Stimulated activated CD8-positive, alpha-beta memory T cell treated with anti-CD3 and anti-CD28 coated beads, Interleukin-12 subunit alpha, Interleukin-12 subunit beta, amount 100 ng/mL, for 24 hours (primary cell): ENCODE results near the gene OBP2B.
"Not testable (repeated sequence)": the region's sequence is repeated elsewhere in the genome, so short reads cannot be mapped to it uniquely, and the experiment has no call there.

Source experiments
- DNase-seq: peaks from one replicate; pipeline ENCODE4 v3.0.0-alpha.2; 2020; ENCODE audit errors: extremely low read depth

The OBP2B gene

DNA sequence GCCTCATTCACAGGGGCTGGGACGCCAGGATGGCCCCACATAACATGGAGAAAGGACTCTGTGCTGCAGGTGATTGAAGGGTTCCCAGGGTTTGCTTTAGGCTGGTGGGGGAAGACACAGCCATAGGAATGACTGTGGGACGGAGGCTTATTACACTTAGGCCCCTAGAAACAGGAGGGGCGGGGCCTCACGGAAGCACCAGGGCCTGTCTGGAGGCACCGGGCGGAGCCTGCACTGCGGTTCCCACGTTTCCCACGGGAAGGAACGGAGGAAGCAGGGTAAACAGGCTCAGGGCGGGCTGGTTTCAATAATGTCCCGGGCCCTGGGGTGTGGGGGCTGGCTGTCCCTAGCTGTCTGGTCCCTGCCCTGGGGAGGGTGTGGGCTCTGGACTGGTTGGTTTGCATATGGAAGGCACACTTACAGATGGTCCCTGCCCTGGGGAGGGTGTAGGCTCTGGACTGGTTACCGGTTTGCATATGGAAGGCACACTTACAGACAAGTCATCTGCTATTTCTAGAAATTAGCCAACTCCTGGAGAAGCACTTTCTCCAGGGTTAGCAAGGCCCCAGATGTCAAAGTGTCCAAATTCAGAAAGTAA is 14.2 kb upstream of the OBP2B start:
- DNase-seq = not testable (repeated sequence)

DNA sequence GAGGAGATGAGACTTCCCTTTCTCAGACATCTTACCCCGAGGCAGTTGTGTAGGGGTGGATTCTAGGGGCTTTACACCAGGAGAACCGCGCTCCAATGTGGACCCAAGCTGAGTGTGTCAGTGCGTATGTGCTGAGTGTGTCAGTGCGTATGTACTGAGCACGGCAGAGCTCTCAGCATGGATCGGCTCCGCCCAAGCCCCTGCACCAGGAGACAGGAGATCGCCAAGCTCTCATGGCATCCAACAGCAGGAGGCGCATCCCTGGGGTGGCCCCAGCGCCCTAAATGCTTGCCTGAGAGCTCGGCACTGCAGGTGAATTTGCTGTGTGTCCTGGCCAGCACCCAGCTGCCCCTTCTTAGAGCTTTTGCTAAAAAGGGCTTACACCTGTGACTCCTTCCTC is 12.9 kb upstream of the OBP2B start:
- not testable (repeated sequence) for DNase-seq

DNA sequence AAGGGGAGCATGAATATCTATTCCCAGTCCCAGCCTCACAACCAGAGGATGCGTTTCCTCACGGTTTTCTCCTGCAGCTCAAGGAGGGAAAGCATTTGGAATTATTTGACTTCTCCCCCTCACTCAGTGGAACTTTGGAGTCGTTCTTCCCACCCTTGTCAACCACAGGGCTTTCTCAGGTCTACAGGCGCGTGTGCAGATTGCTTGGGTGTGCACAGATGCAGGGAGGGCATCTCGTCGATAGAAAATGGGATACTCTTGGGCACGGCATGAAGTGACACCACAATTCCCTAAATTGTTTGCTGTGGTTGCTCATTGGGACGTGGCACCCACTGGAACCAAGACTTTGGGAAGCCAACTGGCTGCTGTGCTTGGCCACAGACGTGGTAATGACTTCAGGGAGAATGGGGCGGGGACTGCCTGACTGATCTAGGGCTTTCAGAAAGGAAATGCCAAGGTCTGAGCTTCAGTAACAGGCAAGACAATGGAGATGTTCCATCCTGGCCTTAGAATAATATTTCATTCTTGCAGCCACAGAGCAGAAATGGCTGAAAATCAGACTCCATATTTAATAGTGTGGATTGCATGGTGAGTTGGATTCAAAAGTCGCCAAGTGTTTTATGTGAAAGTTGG is 12.2 kb upstream of the OBP2B start:
- no peak for DNase-seq

DNA sequence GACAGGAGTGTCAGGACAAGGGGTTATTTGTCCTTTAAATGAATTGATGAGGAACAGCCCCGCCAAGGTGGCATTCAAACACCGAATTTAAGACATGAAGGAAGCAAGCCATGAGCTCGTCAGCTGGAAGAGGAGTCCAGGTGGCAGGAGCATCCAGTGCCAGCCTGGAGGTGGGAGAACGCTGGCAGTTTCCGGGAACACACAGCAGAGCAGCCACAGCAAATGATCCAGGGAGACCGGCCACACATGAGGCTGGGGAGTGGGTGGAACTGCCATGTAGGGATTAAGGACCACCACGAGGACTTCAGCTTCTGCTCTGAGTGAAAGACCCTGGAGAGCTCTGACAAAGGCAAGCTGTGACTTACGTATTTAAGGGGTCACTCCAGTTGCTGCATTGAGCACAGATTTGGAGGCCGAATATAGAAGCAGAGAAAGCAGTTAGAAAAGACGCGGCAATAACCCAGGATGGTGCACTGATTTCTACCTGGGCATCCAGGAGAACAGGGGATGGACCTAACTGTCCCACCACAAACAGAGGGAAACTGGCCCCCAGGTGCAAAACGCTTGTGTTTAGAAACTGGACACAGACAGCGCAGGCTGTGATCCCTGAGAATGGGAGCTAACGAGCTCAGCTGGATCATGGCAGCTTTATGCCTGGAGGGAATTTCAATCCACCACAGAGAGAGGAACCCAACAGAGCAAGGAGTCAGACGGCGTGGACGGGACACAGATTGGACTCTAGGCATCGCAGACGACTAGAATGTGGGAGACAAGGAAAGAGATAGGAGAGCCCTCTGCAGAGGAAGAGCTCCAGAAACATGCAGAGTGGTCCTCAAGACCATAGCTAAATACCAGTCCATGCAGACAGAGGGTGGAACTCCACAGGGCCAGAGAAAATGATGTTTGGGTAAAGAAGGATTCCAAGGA is 9.3 kb upstream of the OBP2B start:
- DNase-seq = not testable (repeated sequence)

DNA sequence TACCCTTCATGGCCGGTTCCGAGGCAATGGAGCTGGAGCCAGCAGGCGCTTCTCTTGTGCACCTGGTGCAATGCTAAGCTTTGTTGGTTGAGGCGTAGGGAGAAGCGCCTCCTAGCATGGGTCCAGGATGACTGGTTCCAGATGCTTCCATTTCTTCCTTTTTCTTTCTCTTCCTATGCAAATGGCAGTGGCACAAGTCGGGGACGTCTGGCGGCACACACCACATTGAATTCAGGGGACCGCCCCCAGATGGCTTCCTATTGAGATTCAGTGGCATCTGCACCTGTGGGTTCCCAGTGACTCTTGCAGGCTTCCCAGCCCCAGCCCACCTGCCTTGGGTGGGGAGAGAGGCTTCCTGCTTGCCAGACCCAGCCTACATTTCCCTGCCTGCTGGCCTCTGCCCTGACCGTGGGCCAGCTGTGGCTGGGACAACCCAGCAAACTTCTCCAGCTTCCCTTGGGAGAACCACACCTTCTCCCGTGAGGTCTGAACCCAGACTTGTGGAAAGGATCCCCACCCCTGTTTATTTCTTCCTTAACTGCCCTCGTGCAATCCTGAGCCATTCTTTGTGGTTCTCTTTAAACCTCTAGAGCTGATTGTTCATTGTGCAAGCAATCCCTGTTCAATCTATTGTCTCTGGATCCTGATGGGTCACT is 8.4 kb upstream of the OBP2B start:
- not testable (repeated sequence) for DNase-seq

DNA sequence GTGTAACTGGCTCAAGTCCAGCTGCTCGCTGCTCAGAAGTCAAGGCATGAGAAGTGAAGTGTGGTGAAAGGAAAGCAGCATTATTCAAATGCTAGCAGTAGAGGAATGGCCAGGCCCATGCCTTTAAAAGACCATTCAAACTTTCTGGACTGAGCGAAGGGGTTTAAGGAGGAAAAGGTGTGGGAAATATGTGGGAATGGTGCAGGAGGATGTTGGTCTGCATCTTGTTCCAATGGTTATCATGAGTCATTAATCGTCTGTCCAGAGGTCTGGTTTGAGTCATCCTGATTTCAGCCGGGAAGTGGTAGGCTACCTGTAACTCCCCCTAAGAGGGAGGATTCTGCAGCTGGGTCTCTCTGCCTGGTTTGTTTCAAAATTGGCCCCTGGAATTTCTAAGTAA is 5.2 kb upstream of the OBP2B start:
- DNase-seq = not testable (repeated sequence)

DNA sequence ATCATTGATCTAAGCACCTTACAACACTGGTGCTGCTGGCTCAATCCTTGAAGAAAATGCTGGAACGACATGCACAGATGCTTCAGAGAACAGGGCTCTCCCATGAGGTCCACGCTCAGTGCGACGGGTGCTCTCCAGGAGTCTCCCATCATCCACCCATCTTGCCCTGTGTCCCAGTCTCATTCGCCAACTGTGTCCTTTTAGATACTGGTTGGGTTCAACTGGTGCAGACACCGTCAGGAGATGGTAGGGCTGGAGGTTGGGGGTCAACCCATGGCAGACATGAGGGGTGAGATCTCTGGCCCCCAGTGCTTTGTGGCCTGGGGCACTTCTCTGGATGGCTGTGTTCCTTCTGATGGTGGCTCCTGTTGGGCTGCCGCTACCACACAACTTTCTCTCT is 1.6 kb upstream of the OBP2B start:
- no peak for DNase-seq

DNA sequence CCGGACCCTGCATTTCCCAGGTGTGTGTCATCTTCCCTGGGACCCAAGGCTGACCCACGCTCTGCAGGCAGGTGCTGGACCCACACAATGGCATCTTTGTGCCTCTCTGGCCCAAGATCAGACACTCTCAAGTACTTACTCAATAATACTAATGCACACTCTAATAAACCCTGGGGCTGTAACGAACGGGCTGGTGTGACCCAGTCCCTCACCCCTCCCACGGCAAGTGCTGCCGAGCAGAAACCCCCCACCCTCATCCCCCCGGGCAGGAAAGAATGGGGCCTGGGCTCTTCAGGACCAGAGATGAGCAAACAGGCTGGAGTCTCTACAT is 1.1 kb upstream of the OBP2B start:
- no peak for DNase-seq

DNA sequence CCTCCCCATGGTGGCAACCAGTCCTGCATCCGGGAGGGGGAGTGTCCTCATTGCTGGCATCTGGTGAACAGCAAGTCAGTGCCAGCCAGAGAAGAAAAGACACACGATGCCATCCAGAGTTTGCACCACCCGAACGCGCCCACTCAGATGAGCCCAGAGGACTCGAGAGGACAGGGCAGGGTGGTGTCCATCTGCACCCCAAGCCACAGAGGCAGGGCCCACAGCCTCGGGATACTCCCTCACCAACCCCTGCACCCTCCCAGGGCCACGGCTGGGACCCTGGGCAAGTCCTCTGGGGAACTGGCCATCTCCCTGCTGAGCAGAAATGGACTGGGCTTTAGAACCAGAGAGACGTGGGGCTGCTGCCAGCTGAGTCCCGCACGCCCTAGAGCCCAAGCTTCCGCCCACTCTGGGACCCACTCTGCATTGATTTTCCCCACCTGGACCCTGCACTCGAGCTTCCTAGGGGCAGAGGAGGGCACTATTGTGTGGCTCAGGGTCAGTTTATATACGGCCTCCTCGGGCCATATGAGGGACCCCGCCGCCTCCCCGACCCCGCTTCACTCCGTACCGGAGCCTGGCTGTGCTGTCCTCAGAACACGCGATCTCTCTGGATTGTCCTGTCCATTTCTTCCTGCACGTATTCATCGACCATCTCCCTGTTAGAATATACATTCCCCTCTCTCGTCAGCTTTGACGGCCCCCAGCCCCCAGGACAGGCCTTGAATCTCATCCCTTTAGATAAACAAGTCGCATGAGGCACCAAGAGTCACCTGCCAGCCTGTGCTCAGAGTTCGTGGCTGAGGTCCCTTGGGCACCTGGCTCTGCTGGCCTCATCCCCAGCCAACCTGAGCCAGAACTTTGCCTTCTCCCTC is 514 bp upstream of the OBP2B start:
- DNase-seq = not testable (repeated sequence)

DNA sequence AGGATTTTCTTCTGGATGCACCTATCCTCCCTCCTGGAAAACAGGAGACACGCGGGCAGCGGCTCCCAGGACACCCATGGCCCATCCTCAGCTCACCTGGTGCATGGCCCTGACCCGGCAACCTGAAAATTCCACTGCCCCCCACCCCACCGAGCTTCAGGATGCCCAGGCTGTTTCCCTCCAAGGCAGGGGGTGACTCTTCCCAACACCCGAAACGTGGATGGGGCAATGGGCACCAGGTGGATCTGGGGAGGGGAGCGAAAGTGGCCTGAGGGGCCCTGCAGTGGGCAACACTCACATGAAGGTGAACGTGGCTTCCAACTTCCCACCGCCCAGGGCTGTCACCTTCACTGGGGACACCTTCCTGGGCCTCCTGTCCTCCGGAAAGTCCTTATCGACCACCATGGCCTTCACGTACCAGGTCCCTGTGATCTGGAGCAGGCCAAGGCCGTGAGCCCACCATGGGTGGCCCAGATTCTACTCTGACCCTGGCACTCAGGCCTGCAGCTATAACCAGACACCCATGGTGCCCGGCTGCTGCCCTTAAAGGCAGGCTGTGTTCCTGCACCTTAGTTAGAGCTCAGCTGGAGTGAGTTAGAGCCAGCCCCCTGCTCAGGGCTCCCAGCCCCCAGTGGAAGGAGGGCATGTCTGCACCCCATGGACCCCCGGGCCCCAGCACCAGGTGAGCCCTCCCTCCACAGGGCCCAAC is 725 bp downstream of the OBP2B start:
- DNase-seq = not testable (repeated sequence)

DNA sequence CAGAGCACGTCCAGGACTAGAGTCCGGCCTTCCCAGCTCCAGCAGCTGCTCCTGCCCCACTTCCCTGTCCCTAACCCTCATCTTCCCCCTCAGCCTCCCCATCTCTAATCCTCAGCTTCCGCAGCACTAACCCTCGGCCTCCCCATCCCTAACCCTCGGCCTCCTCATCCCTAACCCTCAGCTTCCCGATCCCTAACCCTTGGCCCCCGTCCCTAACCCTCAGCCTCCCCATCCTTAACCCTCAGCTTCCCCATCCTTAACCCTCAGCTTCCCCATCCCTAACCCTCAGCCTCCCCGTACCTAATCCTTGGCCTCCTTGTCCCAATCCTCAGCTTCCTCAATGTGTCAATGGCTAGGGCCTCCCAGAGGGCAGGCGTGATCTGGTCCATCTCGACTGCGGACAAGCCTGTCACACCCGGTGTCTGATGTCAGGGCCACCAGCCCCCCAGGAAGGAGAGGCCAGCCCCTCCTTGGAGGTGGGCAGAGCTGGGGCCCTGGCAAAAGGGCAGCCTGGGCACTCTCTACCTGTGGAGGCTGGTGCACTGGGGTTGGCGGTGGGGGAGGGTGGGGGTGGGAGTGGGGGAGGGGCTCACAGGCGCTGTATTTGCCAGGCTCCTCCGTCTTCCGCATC is 1.4 kb downstream of the OBP2B start:
- no peak for DNase-seq

DNA sequence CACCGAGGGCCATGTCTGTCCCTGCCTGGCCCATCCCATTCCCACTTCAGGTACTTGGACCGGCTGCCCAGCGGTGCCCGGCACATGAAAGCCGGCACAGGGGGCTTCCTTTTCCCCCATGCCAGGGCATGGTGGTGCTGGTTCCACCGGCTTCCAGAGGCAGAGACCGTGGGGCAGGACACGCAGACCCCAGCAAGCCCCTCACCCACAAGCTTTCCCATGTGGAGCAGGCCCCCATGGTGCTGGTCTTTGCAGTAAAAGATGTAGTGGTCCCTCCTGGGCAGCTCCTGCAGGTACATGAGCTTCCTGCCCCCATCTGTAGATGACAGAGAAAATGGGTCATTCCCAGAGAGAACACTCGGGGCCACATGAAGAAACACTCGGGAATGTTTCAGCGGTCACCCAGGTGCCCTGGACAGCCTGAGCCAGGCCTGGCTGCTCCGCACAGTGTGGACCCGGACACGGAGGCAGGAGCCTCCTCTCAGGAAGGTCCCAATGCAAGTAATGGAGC is 2.0 kb downstream of the OBP2B start:
- no peak for DNase-seq

DNA sequence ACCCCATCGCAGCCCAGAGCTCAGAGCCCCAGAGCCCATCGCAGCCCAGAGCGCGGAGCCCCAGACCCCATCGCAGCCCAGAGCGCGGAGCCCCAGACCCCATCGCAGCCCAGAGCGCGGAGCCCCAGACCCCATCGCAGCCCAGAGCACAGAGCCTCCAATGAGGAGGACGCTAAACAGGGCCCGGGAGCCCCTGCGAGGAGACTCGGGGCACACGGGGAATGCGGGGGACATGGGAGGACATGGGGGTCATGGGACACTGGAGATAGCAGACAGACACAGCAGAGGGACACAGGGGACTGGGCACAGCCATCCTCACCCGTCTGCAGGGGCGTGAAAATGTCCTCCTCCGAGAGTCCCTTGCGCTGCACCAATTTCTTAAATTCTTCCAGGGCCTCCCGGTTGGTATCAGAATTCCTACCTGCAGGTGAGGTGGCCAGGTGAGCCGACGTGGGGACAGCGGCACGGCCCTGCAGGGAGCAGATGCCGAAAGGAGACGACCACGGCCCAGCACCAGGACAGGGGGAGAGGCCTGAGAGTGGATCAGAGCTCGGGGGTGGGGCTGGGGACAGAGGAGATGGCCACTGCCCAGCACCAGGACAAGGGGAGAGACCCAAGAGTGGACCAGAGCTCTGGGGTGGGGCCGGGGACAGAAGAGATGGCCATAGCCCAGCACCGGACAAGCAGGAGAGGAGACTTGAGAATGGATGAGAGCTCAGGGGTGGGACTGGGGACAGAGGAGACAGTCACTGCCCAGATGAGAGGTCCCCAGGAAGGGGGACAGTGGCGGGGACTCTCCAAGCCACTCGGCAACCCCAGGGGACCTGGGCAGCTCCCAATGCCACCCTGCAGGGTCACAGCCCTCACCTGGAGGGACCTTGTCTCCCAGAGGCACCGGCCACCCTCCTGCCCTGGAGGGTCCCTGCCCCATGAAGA is 2.8 kb downstream of the OBP2B start:
- DNase-seq = no peak

DNA sequence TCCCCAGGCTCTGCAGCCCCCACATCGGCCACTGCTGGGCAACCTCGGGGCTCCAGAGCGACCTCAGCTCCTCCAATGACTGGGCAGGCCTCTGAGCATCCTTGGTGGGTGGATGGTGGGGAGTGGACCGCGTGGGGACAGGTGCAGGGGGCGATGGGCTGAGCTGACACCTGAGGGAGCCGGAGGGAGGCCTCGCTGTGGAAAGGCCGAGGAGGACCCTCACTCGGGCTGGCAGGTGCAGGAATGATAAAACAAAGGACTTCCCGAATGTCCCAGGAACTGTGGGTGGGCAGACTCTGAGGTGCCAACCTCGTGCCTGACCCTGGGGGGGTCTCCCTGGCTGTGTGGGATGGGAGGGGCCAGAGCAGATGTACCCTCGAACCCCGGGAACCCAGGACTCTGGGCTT is 3.6 kb downstream of the OBP2B start:
- DNase-seq = not testable (repeated sequence)

DNA sequence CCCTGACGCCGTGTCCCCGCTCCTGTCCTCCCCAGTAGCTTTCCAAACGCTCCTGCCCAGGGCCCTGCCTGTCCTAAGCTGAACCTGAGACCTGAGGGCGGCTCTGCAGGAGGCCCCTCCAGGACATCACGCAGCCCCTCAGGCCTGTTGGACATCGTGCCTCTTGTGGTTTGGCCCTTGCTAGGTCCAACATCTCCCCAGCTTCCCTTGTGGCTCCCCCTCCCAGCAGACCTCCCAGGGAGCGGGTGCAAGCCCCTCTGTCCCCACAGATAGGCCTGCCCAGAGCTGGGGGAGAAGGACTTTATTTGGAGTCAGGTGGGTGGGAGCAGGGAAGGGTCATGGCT is 4.1 kb downstream of the OBP2B start:
- no peak for DNase-seq

DNA sequence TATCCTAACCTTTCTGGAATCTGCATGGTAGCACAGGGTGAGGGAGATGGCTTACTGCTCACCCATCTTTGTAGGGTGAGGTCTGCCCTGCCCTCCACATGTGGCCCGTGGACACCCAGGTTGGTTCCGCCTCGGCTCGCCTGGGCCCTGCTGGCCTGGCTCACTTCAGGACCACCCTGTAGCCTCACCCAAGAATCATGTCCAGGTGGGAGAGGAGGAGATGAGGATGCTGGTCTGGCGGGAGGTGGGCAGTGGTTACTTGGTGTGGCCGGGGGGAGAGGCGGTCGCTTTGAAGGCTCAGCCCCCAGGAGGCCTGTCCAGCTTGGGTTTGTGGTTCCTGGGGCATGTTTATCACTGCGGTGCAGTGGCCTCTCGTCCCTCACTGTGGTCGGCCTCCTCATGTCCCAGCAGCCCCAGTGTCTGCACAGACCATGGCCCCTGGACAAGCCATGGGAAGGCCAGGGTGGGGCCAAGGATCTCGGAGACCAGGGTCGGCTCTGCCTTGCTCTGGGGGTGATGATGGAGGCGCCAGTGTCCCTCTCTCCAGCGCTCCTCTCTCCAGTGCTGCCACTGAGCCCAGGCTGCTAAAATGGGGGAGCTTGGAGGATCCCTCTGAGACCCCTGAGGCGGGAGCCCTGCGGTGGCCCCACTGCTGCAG is 4.6 kb downstream of the OBP2B start:
- no peak for DNase-seq

DNA sequence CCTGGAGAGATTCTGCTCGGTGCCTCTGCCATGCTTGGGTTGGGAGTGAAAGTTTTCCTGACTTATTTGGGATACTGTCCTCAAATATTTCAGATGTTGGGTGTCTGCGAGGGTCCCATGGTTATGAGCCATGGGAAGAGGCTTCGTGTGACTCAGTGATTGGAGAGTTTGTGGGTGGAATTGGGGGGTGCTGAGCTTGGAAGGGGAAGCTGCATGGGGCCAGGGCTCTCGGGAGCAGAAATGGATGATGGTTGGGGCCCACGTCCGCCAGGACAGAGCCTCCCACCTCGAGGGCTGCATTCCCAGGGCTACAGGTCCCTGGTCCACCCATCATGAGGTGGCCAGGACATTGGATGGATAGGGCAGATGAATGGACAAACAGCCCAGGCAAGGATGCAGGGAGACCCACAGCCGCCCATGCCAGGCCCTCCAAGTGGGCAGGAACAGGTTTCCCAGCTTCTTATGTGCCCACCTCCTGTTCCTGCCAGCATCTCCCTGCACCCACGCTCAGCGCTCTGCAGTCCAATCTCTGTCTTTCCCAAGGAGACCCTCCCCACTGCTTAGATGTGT is 5.5 kb downstream of the OBP2B start:
- DNase-seq = no peak
